Adrenal gland (tissue), 12 donors: ENCODE results near the gene TBC1D2. TPM values are rescaled to one million over a fixed set of nuclear protein-coding genes. Genes with fewer than 3 reads are reported as not detected.

Experiments
- DNase-seq, 7 donors: peaks; one replicate each; pipeline ENCODE4 v3.0.0-alpha.2; 2019 to 2020
- H3K27ac ChIP-seq, 5 donors: fragments of 200-600 bp; sonication (generic) in 4 of 5; 1 replicate in 3 of 5; 2 replicates in 2 of 5; pipeline versions ENCODE4 v1.5.1 to v1.8.0; 2016 to 2020; ENCODE audit warnings: mild to moderate bottlenecking in 1 of 5
- H3K27me3 ChIP-seq: fragments of 200-600 bp; 2 replicates; pipeline ENCODE4 v1.8.0; 2021
- H3K36me3 ChIP-seq, 2 donors: fragments of 200-600 bp; replicated peaks in 1 of 2; 1 replicate in 1 of 2; 2 replicates in 1 of 2; pipeline versions ENCODE4 v1.5.1 to v1.8.0; 2018 to 2022
- H3K4me1 ChIP-seq, 2 donors: fragments of 200-600 bp; replicated peaks in 1 of 2; 1 replicate in 1 of 2; 2 replicates in 1 of 2; pipeline versions ENCODE4 v1.5.1 to v1.8.0; 2018 to 2021
- H3K4me3 ChIP-seq, 4 donors: fragments of 200-600 bp; sonication (generic) in 3 of 4; one replicate each; pipeline ENCODE4 v1.5.1; 2016 to 2018
- H3K9me3 ChIP-seq, 3 donors: fragments of 200-600 bp; sonication (generic) in 1 of 3; replicated peaks in 1 of 3; 1 replicate in 2 of 3; 2 replicates in 1 of 3; pipeline versions ENCODE4 v1.5.1 to v1.8.0; 2016 to 2021
- CTCF ChIP-seq, 6 experiments: fragments of 450-650 bp in 4 of 6; fragments of 200-600 bp in 2 of 6; sonication (generic) in 1 of 6; IDR thresholded peaks; 1 replicate in 5 of 6; 2 replicates in 1 of 6; pipeline versions ENCODE4 v1.5.1 to v1.8.0; 2016 to 2021; ENCODE audit warnings: antibody characterized with exemption in 6 of 6, mild to moderate bottlenecking in 2 of 6, moderate library complexity in 1 of 6
- POLR2A ChIP-seq, 2 donors: fragments of 450-650 bp; IDR thresholded peaks; one replicate each; pipeline ENCODE4 v1.6.1; 2017; ENCODE audit warnings: antibody characterized with exemption in 2 of 2, mild to moderate bottlenecking in 2 of 2, moderate library complexity in 1 of 2
- WGBS, 4 donors: extraction: QIAGEN DNeasy Blood & Tissue Kit in 2 of 4; methylation state at CpG; one replicate each; pipeline versions ENCODE4 v1.1.5 to v1.1.7; 2013 to 2017; 5-methylcytosine and 5-hydroxymethylcytosine counted together
- intact Hi-C, 2 donors: fragments of 100-400 bp; cut with DNase I; formaldehyde crosslinking; loops; one replicate each; pipeline versions ENCODE4 v1.14.1 to v1.15.0; 2022 to 2023
- polyA plus RNA-seq, 3 donors: library from polyadenylated mRNA; stranded (reverse); fragments of 200-250 nt in 2 of 3; fragments of 350-450 nt in 1 of 3; fragmentation: Illumina TruSeq in 1 of 3; extraction: RNeasy Lipid Tissue Mini Kit (QIAGEN cat#74804) in 1 of 3; gene quantifications; one replicate each; pipeline ENCODE4 v1.2.3, GENCODE V29; 2013 to 2014
- total RNA-seq, 9 donors: library from RNA; depleted of rRNA in 4 of 9; stranded (reverse); fragments of >200 nt in 4 of 9; fragments of 120-200 nt in 1 of 9; fragmentation: NEBNext Ultra II Directional in 1 of 9; extraction: Animal tissue kit (Norgen Biotek cat#: 25700) in 1 of 9; gene quantifications; one replicate each; pipeline versions ENCODE4 v1.1.0 to v1.2.4, GENCODE V29; 2013 to 2023
- donor health status: healthy with polysubstance abuse.
- donor health status: Bipolar disorder and iron deficiency.
- donor health status: DM: yes; HTN: yes; CAD: no.
- donor health status: DM: no; HTN: no; CAD: no.
- donor health status: DM: no; HTN: no; CAD: no.
- donor health status: DM: yes; HTN: yes; CAD: no.

The TBC1D2 gene
- total and polyA plus RNA-seq, 12 donors: 0.67 to 21.9 (median 10.8) TPM

- no peak for DNase-seq
- H3K27me3 ChIP-seq: no peaks in the 10 kb centered on the region
- H3K36me3 ChIP-seq: no peaks in the 10 kb centered on the region
- TF ChIP-seq CTCF (IDR thresholded peaks at IDR 0.05) (no peak), POLR2A (IDR thresholded peaks at IDR 0.05) (no peak)
- H3K4me1 ChIP-seq: no peaks in the 10 kb centered on the region
- intact Hi-C loops: no loop called here
- 89 to 95% (median 93%) methylated on average over 4 to 6 of the region's 6 CpGs for WGBS, 4 donors
- H3K27ac ChIP-seq: no peak overlapping the region
- no peak overlapping the region for H3K4me3 ChIP-seq
- no peaks in the 10 kb centered on the region for H3K9me3 ChIP-seq
Measured at GRCh38 chr9:98180996-98181395, 74.5 kb downstream of the TBC1D2 start.

GRCh38 chr9:98178874-98179850 lies 76.3 kb downstream of the TBC1D2 start:
- no peak for DNase-seq
- TF ChIP-seq CTCF (IDR thresholded peaks at IDR 0.05) (no peak), POLR2A (IDR thresholded peaks at IDR 0.05) (no peak)
- 74 to 87% (median 81%) methylated on average over 13 to 16 of the region's 16 CpGs for WGBS, 4 donors
- Histone ChIP-seq H3K4me3 (no peak overlapping the region), H3K4me1 (no peaks in the 10 kb centered on the region), H3K27ac (no peak overlapping the region), H3K9me3 (no peaks in the 10 kb centered on the region), H3K27me3 (no peaks in the 10 kb centered on the region), H3K36me3 (no peaks in the 10 kb centered on the region)
- intact Hi-C loops: no loop called here

- Histone ChIP-seq H3K36me3 (no peaks in the 10 kb centered on the region), H3K27me3 (no peaks in the 10 kb centered on the region), H3K4me1 (no peaks in the 10 kb centered on the region), H3K4me3 (no peak overlapping the region), H3K9me3 (no peaks in the 10 kb centered on the region), H3K27ac (no peak overlapping the region)
- 74 to 84% (median 80%) methylated on average over 9 of the region's 9 CpGs for WGBS, 4 donors
- no peak for TF ChIP-seq CTCF (IDR thresholded peaks at IDR 0.05)
- no peak for TF ChIP-seq POLR2A (IDR thresholded peaks at IDR 0.05)
- intact Hi-C loops: no loop called here
- DNase-seq: no peak
Measured at GRCh38 chr9:98176391-98177259, 78.8 kb downstream of the TBC1D2 start.

GRCh38 chr9:98175762-98176161 lies 79.7 kb downstream of the TBC1D2 start:
- WGBS, 4 donors: 78 to 88% (median 85%) methylated on average over 3 of the region's 3 CpGs
- no peak for DNase-seq
- intact Hi-C loops: no loop called here
- Histone ChIP-seq H3K36me3 (no peaks in the 10 kb centered on the region), H3K9me3 (no peaks in the 10 kb centered on the region), H3K4me1 (no peaks in the 10 kb centered on the region), H3K27ac (no peak overlapping the region), H3K4me3 (no peak overlapping the region), H3K27me3 (no peaks in the 10 kb centered on the region)
- TF ChIP-seq POLR2A (IDR thresholded peaks at IDR 0.05): no peak
- no peak for TF ChIP-seq CTCF (IDR thresholded peaks at IDR 0.05)
